ENCODE measurements around the gene CCDC102A. TPM values are rescaled to one million over a fixed set of nuclear protein-coding genes. Genes with fewer than 3 reads are reported as not detected.

Gene CCDC102A
- total and polyA plus RNA-seq, 2 of the 13 experiments (the other 11 are each of a cell fraction or from before 2014, with no cell fraction given) = 2.1 to 2.8 TPM

DNA sequence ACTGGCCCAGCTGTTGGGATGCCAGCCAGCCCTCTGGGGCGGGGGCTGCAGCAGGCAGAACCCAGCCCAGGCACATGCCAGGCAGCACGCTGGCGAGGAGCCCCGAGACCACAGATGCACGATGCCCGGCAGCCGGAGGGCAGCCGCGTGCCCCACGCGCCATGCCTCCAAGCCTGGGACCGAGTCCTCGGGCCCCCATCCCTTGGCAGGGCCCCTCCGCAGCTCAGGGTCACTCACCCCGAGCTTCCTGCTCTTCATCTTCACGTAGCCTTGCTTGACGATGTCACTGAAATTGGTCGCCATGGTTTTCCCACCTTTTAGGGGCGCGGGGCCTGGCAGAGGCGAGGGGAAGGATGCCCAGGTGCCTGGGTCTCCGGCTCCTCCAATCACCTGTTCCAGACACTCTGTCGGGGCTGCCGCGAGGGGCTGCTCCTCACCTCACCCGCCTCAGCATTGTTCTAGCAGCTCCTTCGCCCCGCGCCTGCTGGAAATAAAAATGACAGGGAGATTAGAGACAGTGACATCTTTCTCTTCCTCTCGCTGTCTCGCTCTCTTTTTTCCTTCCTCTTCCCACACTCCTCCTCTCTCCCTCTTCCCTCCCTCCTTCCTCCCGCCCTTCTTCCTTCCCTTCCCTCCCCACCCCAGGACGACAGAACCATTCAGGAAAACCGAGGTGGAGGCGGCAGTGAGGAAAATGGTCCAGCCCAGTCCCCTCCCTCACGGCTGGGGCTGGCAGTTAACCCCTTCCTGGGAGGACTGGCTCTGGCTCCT is 57.0 kb downstream of the CCDC102A start (continued):
- no peak for TF ChIP-seq ELK4 (CRISPR knock-in tag; IDR thresholded peaks at IDR 0.05; ENCODE audit: borderline replicate concordance)
- TF ChIP-seq MXI1 (IDR thresholded peaks at IDR 0.05; ENCODE audit: borderline replicate concordance, low read depth, low read length) = no peak
- TF ChIP-seq, protein P1, sequence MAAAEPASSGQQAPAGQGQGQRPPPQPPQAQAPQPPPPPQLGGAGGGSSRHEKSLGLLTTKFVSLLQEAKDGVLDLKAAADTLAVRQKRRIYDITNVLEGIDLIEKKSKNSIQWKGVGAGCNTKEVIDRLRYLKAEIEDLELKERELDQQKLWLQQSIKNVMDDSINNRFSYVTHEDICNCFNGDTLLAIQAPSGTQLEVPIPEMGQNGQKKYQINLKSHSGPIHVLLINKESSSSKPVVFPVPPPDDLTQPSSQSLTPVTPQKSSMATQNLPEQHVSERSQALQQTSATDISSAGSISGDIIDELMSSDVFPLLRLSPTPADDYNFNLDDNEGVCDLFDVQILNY (CRISPR knock-in tag; conservative IDR thresholded peaks at IDR 0.05) = no peak
- peak; percentile 95 for TF ChIP-seq PCBP2 (optimal IDR thresholded peaks at IDR 0.05; ENCODE audit: low read depth, low read length, poor library complexity, severe bottlenecking)
- peak; percentile 37; the same call in 1 of the 2 replicates for TF ChIP-seq ZNF280D (CRISPR knock-in tag; IDR thresholded peaks at IDR 0.05)
- TF ChIP-seq ZNF749 (CRISPR knock-in tag; IDR thresholded peaks at IDR 0.05; ENCODE audit: borderline replicate concordance) = no peak
- no peak for TF ChIP-seq NCOA2 (CRISPR knock-in tag; IDR thresholded peaks at IDR 0.05)
- TF ChIP-seq MED13 (CRISPR knock-in tag; IDR thresholded peaks at IDR 0.05) = no peak
- TF ChIP-seq, protein P2, sequence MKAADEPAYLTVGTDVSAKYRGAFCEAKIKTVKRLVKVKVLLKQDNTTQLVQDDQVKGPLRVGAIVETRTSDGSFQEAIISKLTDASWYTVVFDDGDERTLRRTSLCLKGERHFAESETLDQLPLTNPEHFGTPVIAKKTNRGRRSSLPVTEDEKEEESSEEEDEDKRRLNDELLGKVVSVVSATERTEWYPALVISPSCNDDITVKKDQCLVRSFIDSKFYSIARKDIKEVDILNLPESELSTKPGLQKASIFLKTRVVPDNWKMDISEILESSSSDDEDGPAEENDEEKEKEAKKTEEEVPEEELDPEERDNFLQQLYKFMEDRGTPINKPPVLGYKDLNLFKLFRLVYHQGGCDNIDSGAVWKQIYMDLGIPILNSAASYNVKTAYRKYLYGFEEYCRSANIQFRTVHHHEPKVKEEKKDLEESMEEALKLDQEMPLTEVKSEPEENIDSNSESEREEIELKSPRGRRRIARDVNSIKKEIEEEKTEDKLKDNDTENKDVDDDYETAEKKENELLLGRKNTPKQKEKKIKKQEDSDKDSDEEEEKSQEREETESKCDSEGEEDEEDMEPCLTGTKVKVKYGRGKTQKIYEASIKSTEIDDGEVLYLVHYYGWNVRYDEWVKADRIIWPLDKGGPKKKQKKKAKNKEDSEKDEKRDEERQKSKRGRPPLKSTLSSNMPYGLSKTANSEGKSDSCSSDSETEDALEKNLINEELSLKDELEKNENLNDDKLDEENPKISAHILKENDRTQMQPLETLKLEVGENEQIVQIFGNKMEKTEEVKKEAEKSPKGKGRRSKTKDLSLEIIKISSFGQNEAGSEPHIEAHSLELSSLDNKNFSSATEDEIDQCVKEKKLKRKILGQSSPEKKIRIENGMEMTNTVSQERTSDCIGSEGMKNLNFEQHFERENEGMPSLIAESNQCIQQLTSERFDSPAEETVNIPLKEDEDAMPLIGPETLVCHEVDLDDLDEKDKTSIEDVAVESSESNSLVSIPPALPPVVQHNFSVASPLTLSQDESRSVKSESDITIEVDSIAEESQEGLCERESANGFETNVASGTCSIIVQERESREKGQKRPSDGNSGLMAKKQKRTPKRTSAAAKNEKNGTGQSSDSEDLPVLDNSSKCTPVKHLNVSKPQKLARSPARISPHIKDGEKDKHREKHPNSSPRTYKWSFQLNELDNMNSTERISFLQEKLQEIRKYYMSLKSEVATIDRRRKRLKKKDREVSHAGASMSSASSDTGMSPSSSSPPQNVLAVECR (CRISPR knock-in tag; IDR thresholded peaks at IDR 0.05; ENCODE audit: borderline replicate concordance) = peak; percentile 26; the same call in 1 of the 2 replicates
- TF ChIP-seq ZNF780A (CRISPR knock-in tag; IDR thresholded peaks at IDR 0.05) = no peak
- TF ChIP-seq ZIK1 (CRISPR knock-in tag; IDR thresholded peaks at IDR 0.05; ENCODE audit: borderline replicate concordance, low read depth) = 0 out of 2 replicates have a peak, but pooled peaks have one; percentile 49
- peak; percentile 52; the same call in 1 of the 2 replicates for TF ChIP-seq BHLHE40 (IDR thresholded peaks at IDR 0.05; ENCODE audit: low read length)
- TF ChIP-seq, protein P3, sequence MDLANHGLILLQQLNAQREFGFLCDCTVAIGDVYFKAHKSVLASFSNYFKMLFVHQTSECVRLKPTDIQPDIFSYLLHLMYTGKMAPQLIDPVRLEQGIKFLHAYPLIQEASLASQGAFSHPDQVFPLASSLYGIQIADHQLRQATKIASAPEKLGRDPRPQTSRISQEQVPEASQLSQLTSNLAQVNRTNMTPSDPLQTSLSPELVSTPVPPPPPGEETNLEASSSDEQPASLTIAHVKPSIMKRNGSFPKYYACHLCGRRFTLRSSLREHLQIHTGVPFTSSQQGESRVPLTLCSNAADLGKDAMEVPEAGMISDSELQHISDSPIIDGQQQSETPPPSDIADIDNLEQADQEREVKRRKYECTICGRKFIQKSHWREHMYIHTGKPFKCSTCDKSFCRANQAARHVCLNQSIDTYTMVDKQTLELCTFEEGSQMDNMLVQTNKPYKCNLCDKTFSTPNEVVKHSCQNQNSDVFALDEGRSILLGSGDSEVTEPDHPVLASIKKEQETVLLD (CRISPR knock-in tag; IDR thresholded peaks at IDR 0.05; ENCODE audit: low read depth) = 0 out of 2 replicates have a peak, but pooled peaks have one; percentile 4

Measured in HepG2 (cell line).